SK-N-SH (cell line): ENCODE data around the gene COMMD3. TPM values are rescaled to one million over a fixed set of nuclear protein-coding genes. Genes with fewer than 3 reads are reported as not detected.

Experiments
- CTCF ChIA-PET: fragments of 300-600, 350-600 bp; formaldehyde crosslinking; extraction: SDS; loops from one replicate; lab custom pipeline; 2021; lab: Yijun Ruan, JAX
- POLR2A ChIA-PET: fragments of 350-600 bp; sonication (Branson Sonifier 250); formaldehyde crosslinking; extraction: SDS; loops from one replicate; lab custom pipeline; 2020; ENCODE audit warnings: antibody characterized with exemption, inconsistent platforms; lab: Yijun Ruan, JAX
- DNase-seq: peaks from one replicate; pipeline ENCODE4 v3.0.0; 2012
- H2AFZ ChIP-seq: fragments of 200-600 bp; sonication (generic); 2 replicates; pipeline ENCODE4 v1.8.1; 2016; ENCODE audit warnings: antibody characterized with exemption, mild to moderate bottlenecking, low read depth
- H3F3A ChIP-seq: fragments of 200-600 bp; sonication (generic); replicated peaks from 2 replicates; pipeline ENCODE3; 2016; ENCODE audit warnings: antibody characterized with exemption, mild to moderate bottlenecking; ENCODE audit not compliant: insufficient read depth
- H3K27ac ChIP-seq, 2 experiments: fragments of 200-500 bp in 1 of 2; fragments of 200-600 bp in 1 of 2; sonication (Bioruptor generic) in 1 of 2; sonication (generic), shearing (Covaris generic) in 1 of 2; 2 replicates each; pipeline versions ENCODE4 v1.5.1 to v1.6.1; 2014 to 2016; ENCODE audit warnings: low read depth in 2 of 2, inconsistent platforms in 1 of 2, low read length in 1 of 2, mild to moderate bottlenecking in 1 of 2, mixed read lengths in 1 of 2
- H3K27me3 ChIP-seq: fragments of 200-600 bp; sonication (generic), shearing (Covaris generic); 2 replicates; pipeline ENCODE4 v1.6.1; 2016; ENCODE audit warnings: mixed run types; ENCODE audit not compliant: insufficient read depth
- H3K36me3 ChIP-seq, 2 experiments: fragments of 200-500 bp in 1 of 2; fragments of 200-600 bp in 1 of 2; sonication (Bioruptor generic) in 1 of 2; sonication (generic) in 1 of 2; replicated peaks in 1 of 2; 2 replicates each; pipeline versions ENCODE3 to v1.5.1; 2014 to 2016; ENCODE audit warnings: low read length in 1 of 2, mild to moderate bottlenecking in 1 of 2; ENCODE audit not compliant: insufficient read depth in 2 of 2, control insufficient read depth in 1 of 2
- H3K4me1 ChIP-seq, 2 experiments: fragments of 200-500 bp in 1 of 2; fragments of 200-600 bp in 1 of 2; sonication (Bioruptor generic) in 1 of 2; sonication (generic), shearing (Covaris generic) in 1 of 2; 2 replicates each; pipeline versions ENCODE4 v1.5.1 to v1.6.1; 2014 to 2016; ENCODE audit warnings: low read depth in 1 of 2, low read length in 1 of 2, mixed run types in 1 of 2; ENCODE audit not compliant: insufficient read depth in 2 of 2, control insufficient read depth in 1 of 2
- H3K4me2 ChIP-seq: fragments of 200-600 bp; sonication (generic), shearing (Covaris generic); 2 replicates; pipeline ENCODE4 v1.6.1; 2017; ENCODE audit warnings: mixed run types
- H3K4me3 ChIP-seq, 2 experiments: fragments of 200-500 bp in 1 of 2; fragments of 200-600 bp in 1 of 2; sonication (Bioruptor generic) in 1 of 2; sonication (generic), shearing (Covaris generic) in 1 of 2; 2 replicates each; pipeline versions ENCODE4 v1.5.1 to v1.8.1; 2014 to 2016; ENCODE audit warnings: low read depth in 2 of 2, inconsistent platforms in 1 of 2, low read length in 1 of 2, mild to moderate bottlenecking in 1 of 2, mixed read lengths in 1 of 2, moderate library complexity in 1 of 2
- H3K79me2 ChIP-seq: fragments of 200-600 bp; sonication (generic); 2 replicates; pipeline ENCODE4 v1.8.1; 2017; ENCODE audit warnings: mild to moderate bottlenecking; ENCODE audit not compliant: insufficient read depth
- H3K9ac ChIP-seq: fragments of 200-600 bp; sonication (generic); 2 replicates; pipeline ENCODE4 v1.6.1; 2017; ENCODE audit warnings: mixed run types
- H3K9me2 ChIP-seq: fragments of 200-600 bp; sonication (generic); 2 replicates; pipeline ENCODE4 v1.6.1; 2017; ENCODE audit warnings: mixed run types
- H3K9me3 ChIP-seq: fragments of 200-600 bp; sonication (generic); 2 replicates; pipeline ENCODE4 v1.6.1; 2017; ENCODE audit warnings: mixed run types, mild to moderate bottlenecking, moderate library complexity
- H4K20me1 ChIP-seq: fragments of 200-600 bp; sonication (generic); 2 replicates; pipeline ENCODE4 v1.6.1; 2017; ENCODE audit warnings: mild to moderate bottlenecking, mixed run types; ENCODE audit not compliant: insufficient read depth
- CTCF ChIP-seq: fragments of 200-600 bp; sonication (generic); IDR thresholded peaks from 2 replicates; pipeline ENCODE4 v1.6.1; 2017; ENCODE audit warnings: antibody characterized with exemption, mild to moderate bottlenecking, moderate library complexity
- FOXJ3 ChIP-seq: sonication (generic); formaldehyde crosslinking; IDR thresholded peaks from 2 replicates; pipeline ENCODE4 v1.5.1; 2020; ENCODE audit warnings: mild to moderate bottlenecking, missing genetic modification reagents
- FOXM1 ChIP-seq: IDR thresholded peaks from 2 replicates; pipeline ENCODE4 v1.4.0; 2012; ENCODE audit warnings: low read depth, mild to moderate bottlenecking
- IRF3 ChIP-seq: fragments of 150-350 bp; IDR thresholded peaks from 2 replicates; pipeline ENCODE4 v1.6.1; 2016; ENCODE audit warnings: mild to moderate bottlenecking, low read depth, low read length
- MXI1 ChIP-seq: IDR thresholded peaks from 2 replicates; pipeline ENCODE4 v1.6.1; 2012; ENCODE audit warnings: mild to moderate bottlenecking, low read depth, low read length, improper control_type of control experiment
- POLR2AphosphoS5 ChIP-seq: IDR thresholded peaks from 2 replicates; pipeline ENCODE4 v1.6.1; 2012; ENCODE audit warnings: low read depth, low read length
- RCOR1 ChIP-seq: fragments of 150-350 bp; IDR thresholded peaks from 2 replicates; pipeline ENCODE4 v1.6.1; 2017; ENCODE audit warnings: antibody characterized with exemption, low read length
- REST ChIP-seq: IDR thresholded peaks from 2 replicates; pipeline ENCODE4 v1.6.1; 2012; ENCODE audit warnings: mild to moderate bottlenecking, low read depth, low read length, moderate library complexity
- RFX5 ChIP-seq: IDR thresholded peaks from 2 replicates; pipeline ENCODE4 v1.6.1; 2012; ENCODE audit warnings: mild to moderate bottlenecking, improper control_type of control experiment, low read length
- SIN3A ChIP-seq: IDR thresholded peaks from 2 replicates; pipeline ENCODE4 v1.6.1; 2012; ENCODE audit warnings: low read depth, mild to moderate bottlenecking, low read length, moderate library complexity, borderline replicate concordance
- SMC3 ChIP-seq: IDR thresholded peaks from 2 replicates; pipeline ENCODE4 v1.6.1; 2012; ENCODE audit warnings: low read depth, low read length, improper control_type of control experiment
- TCF12 ChIP-seq: IDR thresholded peaks from 2 replicates; pipeline ENCODE4 v1.4.0; 2012
- TEAD4 ChIP-seq: IDR thresholded peaks from 2 replicates; pipeline ENCODE4 v1.4.0; 2012; ENCODE audit warnings: mild to moderate bottlenecking, borderline replicate concordance; ENCODE audit not compliant: insufficient read depth
- WGBS: methylation state at CpG from one replicate; pipeline ENCODE4 v1.1.6; 2017; ENCODE audit warnings: low lambda C conversion rate; 5-methylcytosine and 5-hydroxymethylcytosine counted together
- polyA plus RNA-seq, 3 experiments: library from polyadenylated mRNA; depleted of rRNA; stranded (reverse); fragments of >200 nt; gene quantifications; 2 replicates each; pipeline ENCODE4 v1.2.3, GENCODE V29; 2012

The COMMD3 gene
- polyA plus RNA-seq, 1 of the 3 experiments (the other 2 are of a cell fraction) = 26.9 TPM

- Histone ChIP-seq H3K4me1 (no peaks in the 10 kb centered on the region), H3K9ac (no peak overlapping the region), H4K20me1 (no peaks in the 10 kb centered on the region), H3K4me2 (no peak overlapping the region), H3K27me3 (no peaks in the 10 kb centered on the region), H3K9me2 (no peaks in the 10 kb centered on the region), H3K4me3 (no peak overlapping the region), H2AFZ (no peak overlapping the region), H3K79me2 (no peaks in the 10 kb centered on the region), H3K36me3 (no peaks in the 10 kb centered on the region), H3F3A (no peaks in the 10 kb centered on the region), H3K9me3 (0 out of 2 replicates have a peak, but pooled peaks cover 3% of the 10 kb centered on the region), H3K27ac (no peak overlapping the region)
- no peak for DNase-seq
- ChIA-PET POLR2A (no interaction called here), CTCF (interaction anchor here (0.7 kb wide), 1 partner anchor 407 kb away, joined by 3 read pairs; no protein-coding TSS in a partner anchor)
- no peak for TF ChIP-seq CTCF
- TF ChIP-seq SIN3A = no peak
- TF ChIP-seq MXI1 = no peak
- TF ChIP-seq FOXM1 = no peak
- no peak for TF ChIP-seq IRF3
- TF ChIP-seq TCF12 = no peak
- no peak for TF ChIP-seq REST
- 91% methylated on average over 3 of the region's 3 CpGs for WGBS
Observed at GRCh38 chr10:22303461-22303860, 12.7 kb upstream of the COMMD3 start.

- POLR2A ChIA-PET = no interaction called here
- no peaks in the 10 kb centered on the region for H3K4me1 ChIP-seq
- TF ChIP-seq POLR2AphosphoS5 = no peak
- no peak for TF ChIP-seq FOXJ3 (CRISPR knock-in tag)
- no peak for TF ChIP-seq SMC3
- no peak for TF ChIP-seq RCOR1
- no peak for TF ChIP-seq TEAD4
- TF ChIP-seq RFX5 = no peak
- CTCF ChIA-PET = no interaction called here
- H3K9ac ChIP-seq = no peak overlapping the region
- no peak overlapping the region; the same call in 1 of the 2 replicates for H2AFZ ChIP-seq
- H3K27ac ChIP-seq = no peak overlapping the region
- H3F3A ChIP-seq = no peaks in the 10 kb centered on the region
- H3K4me2 ChIP-seq = no peak overlapping the region
- no peaks in the 10 kb centered on the region for H3K36me3 ChIP-seq
- 0 out of 2 replicates have a peak, but pooled peaks cover 3% of the 10 kb centered on the region for H3K9me3 ChIP-seq
- no peak overlapping the region for H3K4me3 ChIP-seq
- H3K9me2 ChIP-seq = no peaks in the 10 kb centered on the region
- DNase-seq = no peak
- H3K79me2 ChIP-seq = no peaks in the 10 kb centered on the region
- H4K20me1 ChIP-seq = no peaks in the 10 kb centered on the region
- WGBS = 45% methylated on average over 2 of the region's 2 CpGs
- H3K27me3 ChIP-seq = no peaks in the 10 kb centered on the region
Observed at GRCh38 chr10:22305721-22306120, 10.5 kb upstream of the COMMD3 start.
